HEK293 (cell line): ENCODE results near the gene SELENOM.

Experiments used
- ATF2 ChIP-seq: fragments of 450-650 bp; formaldehyde crosslinking; IDR thresholded peaks from 2 replicates; pipeline ENCODE4 v1.5.1; 2016; ENCODE audit warnings: missing biosample characterization, missing genetic modification characterization, low read depth
- BCL11A ChIP-seq: fragments of 450-650 bp; formaldehyde crosslinking; IDR thresholded peaks from 2 replicates; pipeline ENCODE4 v1.5.1; 2016; ENCODE audit warnings: low read depth, missing biosample characterization, missing genetic modification characterization
- BCL11B ChIP-seq: fragments of 450-650 bp; formaldehyde crosslinking; IDR thresholded peaks from 2 replicates; pipeline ENCODE4 v1.5.1; 2016; ENCODE audit warnings: low read depth, missing biosample characterization, missing genetic modification characterization
- FEZF1 ChIP-seq: fragments of 450-650 bp; formaldehyde crosslinking; IDR thresholded peaks from 2 replicates; pipeline ENCODE4 v1.5.1; 2016; ENCODE audit warnings: missing biosample characterization, missing genetic modification characterization
- HOXA7 ChIP-seq: sonication (generic); formaldehyde crosslinking; IDR thresholded peaks from 2 replicates; pipeline ENCODE4 v1.8.1; 2022; ENCODE audit warnings: missing genetic modification reagents, borderline replicate concordance
- PRDM1 ChIP-seq: fragments of 450-650 bp; formaldehyde crosslinking; IDR thresholded peaks from 2 replicates; pipeline ENCODE4; 2016; ENCODE audit warnings: missing biosample characterization, missing genetic modification characterization
- PRDM10 ChIP-seq: fragments of 450-650 bp; formaldehyde crosslinking; IDR thresholded peaks from 2 replicates; pipeline ENCODE4 v1.5.1; 2016; ENCODE audit warnings: missing biosample characterization, missing genetic modification characterization
- PRDM6 ChIP-seq: fragments of 450-650 bp; formaldehyde crosslinking; IDR thresholded peaks from 2 replicates; pipeline ENCODE4 v1.5.1; 2017; ENCODE audit warnings: missing biosample characterization, missing genetic modification characterization
- RBAK ChIP-seq: fragments of 450-650 bp; formaldehyde crosslinking; IDR thresholded peaks from 2 replicates; pipeline ENCODE4 v1.5.1; 2016; ENCODE audit warnings: missing biosample characterization, missing genetic modification characterization
- YY1 ChIP-seq: fragments of 450-650 bp; formaldehyde crosslinking; IDR thresholded peaks from 2 replicates; pipeline ENCODE4 v1.5.1; 2018; ENCODE audit warnings: missing biosample characterization, missing genetic modification characterization
- ZBTB26 ChIP-seq: fragments of 450-650 bp; formaldehyde crosslinking; optimal IDR thresholded peaks from 2 replicates; pipeline ENCODE3; 2016; ENCODE audit warnings: missing biosample characterization, mild to moderate bottlenecking, missing genetic modification characterization
- ZBTB44 ChIP-seq: fragments of 450-650 bp; IDR thresholded peaks from 2 replicates; pipeline ENCODE4 v1.5.1; 2018; ENCODE audit warnings: missing biosample characterization, mild to moderate bottlenecking, missing genetic modification characterization
- ZFP37 ChIP-seq: fragments of 450-650 bp; formaldehyde crosslinking; IDR thresholded peaks from 2 replicates; pipeline ENCODE4 v1.5.1; 2016; ENCODE audit warnings: missing biosample characterization, missing genetic modification characterization
- ZFP41 ChIP-seq: fragments of 450-650 bp; formaldehyde crosslinking; IDR thresholded peaks from 2 replicates; pipeline ENCODE4 v1.5.1; 2016; ENCODE audit warnings: missing biosample characterization, missing genetic modification characterization, borderline replicate concordance
- ZNF10 ChIP-seq: fragments of 450-650 bp; formaldehyde crosslinking; IDR thresholded peaks from 2 replicates; pipeline ENCODE4 v1.5.1; 2017; ENCODE audit warnings: missing biosample characterization, missing genetic modification characterization
- ZNF239 ChIP-seq: fragments of 450-650 bp; formaldehyde crosslinking; IDR thresholded peaks from 2 replicates; pipeline ENCODE4 v1.5.1; 2016; ENCODE audit warnings: missing biosample characterization, missing genetic modification characterization
- ZNF248 ChIP-seq: fragments of 450-650 bp; formaldehyde crosslinking; IDR thresholded peaks from 2 replicates; pipeline ENCODE4 v1.5.1; 2017; ENCODE audit warnings: missing biosample characterization, missing genetic modification characterization
- ZNF266 ChIP-seq: fragments of 450-650 bp; formaldehyde crosslinking; IDR thresholded peaks from 2 replicates; pipeline ENCODE4 v1.5.1; 2016; ENCODE audit warnings: missing biosample characterization, missing genetic modification characterization, low read depth
- ZNF280D ChIP-seq: fragments of 450-650 bp; formaldehyde crosslinking; IDR thresholded peaks from 2 replicates; pipeline ENCODE4 v1.5.1; 2016; ENCODE audit warnings: missing biosample characterization, missing genetic modification characterization
- ZNF302 ChIP-seq: fragments of 450-650 bp; formaldehyde crosslinking; IDR thresholded peaks from 2 replicates; pipeline ENCODE4 v1.5.1; 2016; ENCODE audit warnings: missing biosample characterization, missing genetic modification characterization, low read depth
- ZNF311 ChIP-seq: fragments of 450-650 bp; formaldehyde crosslinking; IDR thresholded peaks from 2 replicates; pipeline ENCODE4 v1.5.1; 2017; ENCODE audit warnings: missing biosample characterization, missing genetic modification characterization, borderline replicate concordance
- ZNF426 ChIP-seq: fragments of 450-650 bp; formaldehyde crosslinking; IDR thresholded peaks from 2 replicates; pipeline ENCODE4 v1.5.1; 2017; ENCODE audit warnings: missing biosample characterization, missing genetic modification characterization, mild to moderate bottlenecking, inconsistent platforms, moderate library complexity
- ZNF626 ChIP-seq: fragments of 450-650 bp; sonication (Bioruptor Pico); formaldehyde crosslinking; IDR thresholded peaks from 2 replicates; pipeline ENCODE4 v1.5.1; 2018; ENCODE audit warnings: missing biosample characterization, missing genetic modification characterization, inconsistent platforms
- ZNF76 ChIP-seq: fragments of 450-650 bp; formaldehyde crosslinking; IDR thresholded peaks from 2 replicates; pipeline ENCODE4; 2016; ENCODE audit warnings: low read depth, missing biosample characterization, missing genetic modification characterization, borderline replicate concordance

SELENOM gene

GRCh38 chr22:31122532-31123291 is 15.3 kb upstream of the SELENOM start, which contains the start of gene INPP5J (continued):
- TF ChIP-seq PRDM10: peak; percentile 98
- TF ChIP-seq ZBTB26 (tag by site-specific recombination): peak; percentile 4
- TF ChIP-seq ZFP37 (tag by site-specific recombination): no peak
- TF ChIP-seq ZFP41 (tag by site-specific recombination): no peak
- TF ChIP-seq ZBTB44 (tag by site-specific recombination): no peak
- TF ChIP-seq ZNF76 (tag by site-specific recombination): no peak
- no peak for TF ChIP-seq FEZF1 (tag by site-specific recombination)
- TF ChIP-seq PRDM6 (tag by site-specific recombination): no peak
- TF ChIP-seq ZNF311: no peak
- no peak for TF ChIP-seq PRDM1 (tag by site-specific recombination)
- TF ChIP-seq ZNF280D (tag by site-specific recombination): no peak
- TF ChIP-seq ZNF426 (tag by site-specific recombination): no peak
- TF ChIP-seq ZNF626 (tag by site-specific recombination): no peak
- no peak for TF ChIP-seq RBAK
- TF ChIP-seq ZNF239 (tag by site-specific recombination): no peak
- no peak for TF ChIP-seq BCL11B (tag by site-specific recombination)
- TF ChIP-seq HOXA7 (CRISPR knock-in tag): no peak
- TF ChIP-seq ATF2: peak; percentile 97
- no peak for TF ChIP-seq ZNF302 (tag by site-specific recombination)
- no peak for TF ChIP-seq BCL11A (tag by site-specific recombination)
- no peak for TF ChIP-seq ZNF266 (tag by site-specific recombination)
- TF ChIP-seq YY1 (tag by site-specific recombination): peak; percentile 56; the same call in 1 of the 2 replicates
- no peak for TF ChIP-seq ZNF248
- no peak for TF ChIP-seq ZNF10 (tag by site-specific recombination)
